CD4-positive, alpha-beta T cell treated with Interleukin-21 for 1 hour (primary cell): ENCODE measurements around the gene TDRD9.
"Not testable (repeated sequence)": the region's sequence is repeated elsewhere in the genome, so short reads cannot be mapped to it uniquely, and the experiment has no call there.

Experiments used
- DNase-seq: peaks from one replicate; pipeline ENCODE4 v3.0.0-alpha.2; 2020

The TDRD9 gene

DNA sequence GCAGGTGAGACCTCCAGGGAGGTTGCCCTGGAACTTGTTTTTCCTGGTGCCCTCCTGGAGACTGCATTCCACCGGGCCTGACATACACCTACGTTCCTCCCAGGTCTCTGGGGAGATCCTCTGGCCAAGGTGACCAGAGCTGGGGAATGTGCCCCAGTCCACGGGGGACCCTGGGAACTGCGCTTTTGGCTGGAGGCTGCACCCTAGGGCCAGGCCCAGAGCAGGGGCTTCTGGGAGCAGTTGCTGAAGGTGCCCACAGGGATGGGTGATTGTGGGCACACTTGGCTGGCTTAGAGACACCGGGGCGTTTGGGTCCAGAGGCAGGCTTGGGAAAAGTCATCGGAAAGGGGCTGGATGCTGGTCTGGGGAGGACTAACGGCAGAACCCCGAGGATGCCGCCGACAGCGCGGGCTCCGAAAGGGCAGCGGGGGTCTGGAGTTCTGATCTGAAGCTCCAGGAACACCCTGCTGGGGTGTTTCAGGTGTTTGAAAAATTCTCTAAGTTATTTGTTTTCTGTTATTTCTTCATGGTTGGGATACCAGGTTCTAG lies 36.5 kb upstream of the TDRD9 start:
- DNase-seq, result no peak

DNA sequence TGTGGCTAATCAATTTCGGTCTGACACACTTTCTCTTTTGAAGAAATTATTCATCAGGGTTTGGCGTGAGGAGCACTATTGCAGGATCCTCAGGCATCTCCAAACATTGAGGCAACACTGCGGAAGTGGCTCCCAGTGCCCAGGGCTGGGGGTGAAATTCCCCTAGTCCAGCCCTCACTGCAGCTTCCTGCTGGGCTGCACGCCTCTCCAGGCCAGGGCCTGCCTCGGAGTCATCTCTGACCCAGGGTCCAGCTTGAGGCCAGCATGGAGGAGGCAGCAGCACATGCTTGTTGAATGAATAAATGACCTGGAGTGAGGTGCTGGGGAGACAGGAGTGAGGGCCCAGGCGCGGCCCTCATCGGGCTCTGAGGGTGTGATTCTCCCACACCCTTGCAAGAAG lies 36.0 kb upstream of the TDRD9 start:
- no peak for DNase-seq

DNA sequence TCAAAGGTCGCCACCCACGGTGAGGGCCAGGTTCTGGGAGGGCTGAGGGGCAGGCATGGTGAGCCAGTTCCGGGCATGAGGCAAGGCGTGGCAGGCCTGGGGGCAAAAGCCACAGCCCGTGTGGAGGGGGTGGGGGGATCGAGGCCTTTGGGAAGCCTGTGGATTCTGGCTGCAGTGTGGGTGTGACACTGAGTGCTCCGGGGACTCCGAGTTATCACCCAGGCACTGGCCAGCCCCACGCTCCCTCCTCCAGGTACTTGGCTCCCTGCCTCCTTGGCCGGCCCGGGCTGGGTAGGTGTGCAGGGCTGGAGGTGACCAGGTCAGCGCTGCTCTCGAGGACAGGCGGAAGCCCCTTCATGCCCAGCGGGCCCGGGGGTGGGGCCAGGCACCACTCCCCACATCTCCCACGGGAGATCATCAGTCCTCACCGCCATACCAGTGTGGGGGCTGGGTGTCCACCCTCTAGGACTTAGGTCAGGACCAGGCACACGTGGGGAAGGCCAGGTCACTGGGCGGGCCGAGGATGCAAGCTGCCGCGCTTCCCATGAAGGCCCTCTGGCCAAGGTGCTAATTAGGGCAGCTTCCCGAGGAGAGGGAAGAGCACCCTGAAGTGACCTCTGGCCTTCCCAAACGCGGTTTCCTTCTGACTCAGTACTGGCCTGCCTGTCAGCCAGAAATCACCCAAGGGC lies 34.1 kb upstream of the TDRD9 start:
- DNase-seq, result no peak

DNA sequence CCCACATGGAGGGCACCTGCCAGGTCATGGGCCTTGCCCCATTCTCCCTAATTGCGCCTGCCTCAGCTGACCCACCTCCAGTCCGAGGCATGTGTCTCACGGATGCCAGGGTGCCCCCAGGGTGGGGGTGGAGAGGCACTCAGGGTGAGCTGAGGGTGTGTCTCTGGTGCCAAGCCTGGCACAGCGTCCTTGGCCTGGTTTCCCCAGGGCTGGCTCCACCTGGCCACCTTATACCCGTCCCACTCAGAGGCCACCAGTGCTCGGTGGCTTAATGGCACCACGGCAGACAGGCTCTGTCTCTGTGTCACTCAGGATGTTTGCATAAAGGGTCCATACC lies 33.6 kb upstream of the TDRD9 start:
- no peak for DNase-seq

DNA sequence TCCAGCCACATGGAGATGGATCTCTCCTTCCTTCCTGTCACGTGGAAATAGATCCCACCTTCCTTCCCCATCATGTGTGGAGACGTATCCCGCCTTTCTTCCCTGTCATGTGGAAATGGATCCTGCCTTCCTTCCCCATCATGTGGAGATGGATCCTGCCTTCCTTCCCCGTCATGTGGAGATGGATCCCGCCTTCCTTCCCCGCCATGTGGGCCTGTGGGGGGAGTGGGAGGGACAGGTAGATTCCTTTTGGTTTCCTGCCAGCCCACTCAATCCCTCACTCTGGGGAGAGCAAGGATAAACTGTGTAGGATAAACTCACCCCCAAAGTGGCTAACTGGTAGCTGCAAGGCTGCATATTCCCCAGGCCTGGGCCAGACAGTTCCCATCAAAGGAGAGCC lies 31.7 kb upstream of the TDRD9 start:
- DNase-seq, result no peak

DNA sequence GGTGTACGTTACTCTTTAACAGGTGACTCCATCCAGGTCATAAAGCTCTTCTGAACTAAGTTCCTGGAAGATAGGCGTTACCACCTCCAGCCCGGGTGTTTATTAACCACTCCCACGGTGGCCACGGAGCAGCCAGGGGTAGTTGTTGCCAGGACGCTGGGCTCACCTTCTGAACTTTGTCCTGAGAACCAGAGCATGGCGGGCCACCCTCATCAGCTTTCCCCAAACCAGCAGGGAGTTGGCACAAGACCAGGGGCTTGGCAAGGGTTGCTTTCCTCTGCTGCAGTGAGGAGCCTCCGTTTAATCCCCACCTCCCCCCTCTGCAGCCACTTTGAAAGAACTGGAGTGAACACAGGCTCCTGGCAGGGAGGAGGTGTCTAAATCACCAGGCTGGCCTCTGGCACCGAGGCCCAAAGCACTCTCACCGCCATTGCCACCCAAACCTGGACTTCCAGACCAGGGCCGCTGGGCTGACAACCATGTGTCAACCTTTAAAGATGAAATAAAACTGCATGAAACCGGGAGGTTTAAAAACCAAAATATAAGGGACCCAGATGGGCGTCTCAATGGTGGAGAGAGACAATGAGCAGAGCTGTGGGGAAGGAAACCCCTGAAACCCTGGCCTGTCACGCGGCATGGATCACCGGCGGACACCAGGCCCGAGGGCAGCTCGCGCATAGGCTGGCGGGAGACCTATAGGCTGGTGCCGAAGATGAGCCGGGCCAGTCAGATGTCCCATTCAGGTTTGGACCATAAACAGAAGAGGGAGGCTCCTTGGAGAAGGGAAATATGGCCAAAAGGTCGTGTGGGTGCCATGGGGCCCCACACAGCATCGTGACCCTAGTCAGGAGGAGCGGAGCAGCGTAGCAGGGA lies 30.9 kb upstream of the TDRD9 start:
- no peak for DNase-seq

DNA sequence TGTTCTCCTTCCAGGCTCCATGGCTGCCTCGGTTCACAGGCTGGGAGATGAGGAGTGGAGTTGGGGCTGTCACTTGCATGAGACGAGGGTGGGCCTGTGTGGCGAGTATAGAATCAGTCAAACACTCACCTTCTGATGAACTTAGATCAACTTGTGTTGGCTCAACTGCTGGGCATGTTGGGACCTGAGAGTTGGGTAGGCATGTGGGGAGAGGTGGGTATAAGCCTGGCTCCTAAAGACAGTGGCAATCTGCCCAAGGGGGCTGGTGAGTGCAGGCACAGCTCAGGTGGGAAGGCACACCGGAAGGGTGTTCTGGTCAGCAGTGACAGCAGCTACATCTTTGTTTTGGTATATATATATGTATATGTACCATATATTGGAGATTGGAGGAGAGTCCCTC lies 30.1 kb upstream of the TDRD9 start:
- DNase-seq, result no peak

DNA sequence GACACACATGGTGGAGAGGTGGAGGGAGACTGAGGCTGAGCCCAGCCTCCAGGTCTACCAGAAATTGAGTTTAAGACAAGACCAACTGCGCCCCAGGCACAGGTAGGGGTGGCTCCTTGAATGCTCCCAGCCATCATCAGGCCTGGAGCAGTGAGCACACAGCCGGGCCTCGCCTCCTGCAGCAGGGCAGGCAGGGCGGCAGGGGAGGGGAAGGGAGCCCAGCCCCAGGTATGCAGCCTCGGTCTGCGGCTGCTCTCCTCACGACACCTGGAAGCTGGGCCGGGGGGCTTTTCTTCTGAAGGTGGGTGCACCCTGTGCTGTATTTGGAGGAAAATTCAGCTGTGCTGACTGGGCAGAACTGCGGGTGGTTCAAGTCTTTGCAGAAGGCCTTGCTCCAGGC lies 29.5 kb upstream of the TDRD9 start:
- DNase-seq, result no peak

DNA sequence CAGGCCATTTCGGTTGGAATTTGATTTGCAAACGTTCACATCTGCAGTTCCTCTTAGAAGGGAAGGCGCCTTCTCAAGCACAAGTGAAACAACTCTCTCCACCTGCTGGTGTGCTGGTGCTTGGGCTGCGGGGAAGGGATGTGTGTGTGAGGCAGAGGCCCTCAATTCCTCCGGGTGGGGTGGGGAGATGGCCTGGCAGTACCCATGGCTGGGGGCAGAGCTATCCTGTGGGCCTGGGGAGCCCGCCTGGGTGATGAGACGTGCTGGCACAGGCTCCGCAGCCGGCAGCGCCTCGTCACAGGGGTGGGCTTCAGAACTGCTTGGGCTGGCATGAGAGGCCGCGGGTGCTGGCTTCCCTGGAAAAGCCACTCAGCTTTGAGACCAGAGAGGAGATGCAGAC lies 28.9 kb upstream of the TDRD9 start:
- DNase-seq, result no peak

DNA sequence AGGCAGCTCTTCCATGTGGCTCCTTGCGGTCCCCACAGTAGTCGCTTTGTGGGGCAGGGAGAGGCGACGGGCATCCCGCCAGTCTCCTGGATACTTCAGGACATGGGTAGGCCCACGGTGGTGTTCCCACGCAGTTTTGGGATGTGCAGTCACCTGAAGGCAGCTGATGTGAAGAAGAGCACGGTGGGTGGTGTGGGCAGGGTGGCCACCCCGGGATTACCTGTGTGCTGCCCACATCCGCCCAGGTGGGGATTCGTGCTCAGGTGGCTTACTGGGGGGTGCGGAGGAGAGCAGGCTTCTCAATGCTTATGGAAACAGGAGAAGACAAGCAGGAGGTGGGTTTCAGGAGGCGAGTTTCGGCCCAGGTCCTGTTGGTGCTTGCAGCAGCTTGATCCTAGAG lies 28.4 kb upstream of the TDRD9 start:
- DNase-seq, result no peak

DNA sequence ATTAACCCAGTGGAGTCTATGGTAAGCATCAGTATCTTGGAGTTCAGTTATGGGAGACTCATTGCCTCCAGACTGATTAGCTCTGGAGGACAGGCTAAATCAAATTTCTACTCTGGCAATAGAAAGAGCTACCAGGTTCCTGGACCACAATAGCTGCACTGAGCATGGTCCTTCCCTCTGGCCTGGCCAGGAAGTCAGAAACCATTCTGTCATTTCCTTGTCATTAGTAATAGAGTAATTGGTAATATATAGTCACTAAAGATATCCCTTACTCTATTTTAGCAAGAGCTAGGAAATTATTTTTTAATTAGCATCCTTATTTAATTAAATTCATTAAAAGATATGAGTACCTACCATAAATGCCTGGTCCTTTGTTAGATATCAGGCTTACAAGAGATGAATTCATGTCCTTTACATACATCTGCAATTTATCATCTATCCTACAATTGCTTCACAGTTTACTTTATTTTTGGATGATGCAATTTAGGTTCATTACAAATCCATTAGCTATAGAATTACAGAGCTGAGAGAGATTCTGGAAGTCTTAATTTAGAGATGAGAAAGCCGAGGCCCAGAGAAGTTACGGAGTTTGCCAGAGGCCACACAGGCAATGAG lies 23.7 kb upstream of the TDRD9 start:
- DNase-seq, result no peak

DNA sequence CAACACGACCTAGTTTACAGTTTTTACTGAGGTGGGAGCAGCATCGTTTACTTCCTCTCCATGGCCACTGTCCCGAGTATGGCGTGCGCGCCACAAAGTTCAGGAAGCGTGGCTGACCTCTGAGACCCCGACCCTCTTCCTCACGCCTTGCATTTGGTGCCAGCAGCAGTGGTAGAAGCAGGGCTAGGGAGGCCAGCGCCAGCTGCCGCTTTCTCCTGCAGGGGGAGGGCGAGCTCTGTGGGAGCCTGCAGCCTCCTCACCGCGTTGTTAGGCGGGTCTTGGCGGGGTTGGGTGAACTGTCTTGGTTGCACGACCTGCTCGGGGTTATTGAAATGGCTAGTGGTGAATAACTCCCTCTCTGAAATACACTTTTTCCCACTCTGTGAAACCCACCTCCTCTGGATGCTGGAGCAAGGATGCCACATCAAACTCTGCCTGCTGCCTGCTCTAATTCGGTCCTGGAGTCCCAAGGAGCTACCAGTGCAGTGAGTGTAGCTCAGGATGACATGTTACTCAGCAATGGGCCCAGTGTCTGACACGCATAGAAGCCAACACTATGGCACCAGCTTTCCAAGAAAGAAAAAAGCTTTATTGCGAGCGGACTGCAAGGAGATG lies 22.3 kb upstream of the TDRD9 start:
- DNase-seq, result no peak

DNA sequence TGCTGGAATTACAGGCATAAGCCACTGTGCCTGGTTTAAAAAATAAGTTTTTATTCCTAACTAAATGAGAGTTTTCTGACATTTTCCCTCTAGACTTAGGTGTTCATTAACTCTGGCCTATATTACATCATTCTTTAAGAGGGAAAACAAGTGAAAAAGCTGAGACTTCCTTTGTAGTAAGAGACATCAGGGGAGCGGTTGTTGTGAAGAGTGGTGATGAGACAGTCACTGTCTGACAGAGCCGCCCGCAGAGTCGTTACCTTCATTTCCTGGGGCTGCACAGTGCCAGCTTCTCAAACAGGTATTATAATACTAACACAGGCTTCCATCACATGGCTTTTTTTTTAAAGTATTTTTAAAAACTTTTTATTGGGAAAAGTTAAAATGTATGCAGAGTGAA lies 19.7 kb upstream of the TDRD9 start:
- DNase-seq, result peak; percentile 30

DNA sequence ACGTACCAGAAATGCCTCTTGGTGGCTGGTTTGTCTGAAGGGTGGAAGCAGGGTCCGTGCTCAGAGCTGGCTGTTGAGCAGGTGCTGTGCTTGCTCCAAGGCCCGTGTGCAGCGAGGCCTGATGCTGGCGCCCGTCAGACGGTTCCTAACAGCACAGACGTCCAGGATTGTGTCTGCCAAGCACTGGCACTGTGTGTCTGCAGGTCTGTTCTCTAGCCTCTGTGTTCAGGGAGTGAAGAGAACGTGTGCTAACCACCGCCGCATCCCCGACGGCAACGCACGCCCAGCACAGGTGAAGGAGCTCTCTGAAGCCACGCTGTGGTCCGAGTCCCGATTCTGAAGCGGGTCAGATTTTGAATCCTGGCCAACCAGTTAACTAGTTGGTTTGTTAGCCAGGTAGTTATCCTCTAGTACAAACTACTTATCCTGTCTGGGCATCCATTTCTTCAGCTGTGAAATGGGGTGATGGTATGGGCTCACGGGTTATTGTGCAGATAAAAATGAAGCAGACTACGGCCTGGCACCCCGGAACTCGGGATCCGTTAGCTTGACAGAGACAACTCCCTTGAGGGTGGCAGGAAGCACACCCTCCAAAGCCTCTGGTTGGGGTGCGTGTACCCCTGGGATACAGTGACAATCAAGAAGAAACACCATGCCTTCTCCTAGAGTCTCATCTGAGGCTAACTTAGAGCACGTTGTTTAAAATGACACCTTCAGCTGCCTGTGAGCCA lies 18.6 kb upstream of the TDRD9 start:
- no peak for DNase-seq

DNA sequence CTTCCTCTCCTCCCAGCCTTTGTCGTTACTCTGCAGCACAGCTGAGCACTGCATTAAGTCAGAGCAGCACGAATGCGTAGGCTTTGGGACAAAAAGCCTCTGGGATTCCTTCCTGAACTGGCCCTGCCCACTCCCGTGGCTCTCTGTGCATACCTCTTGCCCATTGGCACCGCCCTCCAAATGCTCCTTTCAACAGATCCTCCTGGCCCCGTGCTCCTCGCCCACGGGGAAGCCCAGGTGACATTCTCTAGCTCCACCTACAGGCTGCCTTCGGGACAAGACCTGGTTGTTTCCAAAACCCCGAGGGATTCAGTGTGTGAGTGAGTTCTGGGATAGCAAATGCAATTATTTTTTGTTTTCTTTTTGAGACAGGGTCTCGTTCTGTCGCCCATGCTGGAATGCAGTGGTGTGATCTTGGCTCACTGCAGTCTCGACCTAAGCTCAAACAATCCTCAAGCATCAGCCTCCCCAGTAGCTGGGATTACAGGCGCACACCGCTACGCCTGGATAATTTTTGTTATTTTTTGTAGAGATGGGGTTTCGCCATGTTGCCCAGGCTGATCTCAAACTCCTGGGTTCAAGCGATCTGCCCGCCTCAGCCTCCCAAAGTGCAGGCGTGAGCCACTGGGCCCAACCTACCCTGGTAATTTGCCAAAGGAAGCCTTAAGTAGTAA lies 17.9 kb upstream of the TDRD9 start:
- peak; percentile 77 for DNase-seq

DNA sequence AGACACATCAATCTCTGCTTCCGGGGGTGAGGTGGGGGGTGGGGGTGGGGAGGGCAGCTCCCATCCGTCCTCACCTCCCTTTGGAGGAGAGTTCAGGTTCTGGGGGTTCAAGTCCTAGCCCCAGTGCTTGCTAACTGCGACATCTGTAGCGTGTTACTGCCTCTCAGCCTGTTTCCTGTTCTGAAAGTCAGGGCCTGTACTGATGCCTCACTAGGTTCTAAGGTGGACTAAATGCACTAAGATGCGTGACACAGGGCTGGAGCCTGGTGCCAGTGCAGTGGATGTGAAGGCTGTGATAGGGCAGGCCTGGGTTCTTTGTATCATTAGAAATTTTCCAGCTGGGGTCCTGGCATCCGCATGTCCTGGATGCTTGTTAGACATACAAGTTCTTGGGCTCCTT lies 17.3 kb upstream of the TDRD9 start:
- DNase-seq, result no peak

DNA sequence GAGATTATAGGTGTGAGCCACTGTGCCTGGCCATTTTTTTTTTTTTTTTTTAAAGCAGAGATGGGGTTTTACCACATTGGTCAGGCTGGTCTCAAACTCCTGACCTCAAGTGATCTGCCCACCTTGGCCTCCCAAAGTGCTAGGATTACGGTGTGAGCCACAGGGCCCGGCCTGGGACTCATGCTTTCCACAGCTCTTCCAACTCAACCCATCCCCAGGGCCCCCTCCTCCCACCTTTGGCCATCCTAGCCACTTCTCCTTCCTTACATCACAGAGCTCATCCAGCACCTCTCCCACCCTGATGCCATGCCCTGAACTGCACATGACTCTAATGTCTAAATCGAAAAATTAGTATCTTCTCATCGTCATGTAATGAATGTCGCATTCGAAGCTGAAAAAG lies 12.6 kb upstream of the TDRD9 start:
- no peak for DNase-seq

DNA sequence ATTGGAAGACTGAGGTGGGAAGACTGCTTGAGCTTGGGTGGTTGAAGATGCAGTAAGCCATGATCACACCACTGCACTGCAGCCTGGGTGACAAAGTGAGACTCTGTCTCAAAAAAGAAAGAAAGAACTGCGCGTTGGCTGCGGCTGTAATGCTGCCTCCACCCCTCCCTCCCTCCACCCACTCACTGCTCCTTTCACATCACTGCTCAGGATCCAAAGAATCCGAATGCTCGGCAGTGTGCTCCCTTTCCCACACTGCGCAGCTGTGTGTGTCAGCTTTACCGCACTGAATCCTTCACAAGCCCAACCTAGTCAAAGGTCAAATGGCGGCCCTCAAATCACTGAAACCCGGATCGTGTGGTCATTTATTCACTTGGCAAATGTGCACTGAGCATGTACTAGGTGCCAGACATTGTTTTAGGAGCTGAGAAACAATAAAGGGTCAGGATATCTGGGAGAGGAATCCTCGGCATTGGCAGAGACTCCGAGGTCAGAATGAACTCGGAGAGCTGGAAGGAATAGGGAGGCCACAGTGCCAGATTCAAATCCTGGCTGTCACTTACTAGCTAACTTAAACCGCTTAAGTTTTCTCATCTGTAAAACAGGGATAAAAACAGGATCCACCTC lies 11.5 kb upstream of the TDRD9 start:
- DNase-seq, result no peak

DNA sequence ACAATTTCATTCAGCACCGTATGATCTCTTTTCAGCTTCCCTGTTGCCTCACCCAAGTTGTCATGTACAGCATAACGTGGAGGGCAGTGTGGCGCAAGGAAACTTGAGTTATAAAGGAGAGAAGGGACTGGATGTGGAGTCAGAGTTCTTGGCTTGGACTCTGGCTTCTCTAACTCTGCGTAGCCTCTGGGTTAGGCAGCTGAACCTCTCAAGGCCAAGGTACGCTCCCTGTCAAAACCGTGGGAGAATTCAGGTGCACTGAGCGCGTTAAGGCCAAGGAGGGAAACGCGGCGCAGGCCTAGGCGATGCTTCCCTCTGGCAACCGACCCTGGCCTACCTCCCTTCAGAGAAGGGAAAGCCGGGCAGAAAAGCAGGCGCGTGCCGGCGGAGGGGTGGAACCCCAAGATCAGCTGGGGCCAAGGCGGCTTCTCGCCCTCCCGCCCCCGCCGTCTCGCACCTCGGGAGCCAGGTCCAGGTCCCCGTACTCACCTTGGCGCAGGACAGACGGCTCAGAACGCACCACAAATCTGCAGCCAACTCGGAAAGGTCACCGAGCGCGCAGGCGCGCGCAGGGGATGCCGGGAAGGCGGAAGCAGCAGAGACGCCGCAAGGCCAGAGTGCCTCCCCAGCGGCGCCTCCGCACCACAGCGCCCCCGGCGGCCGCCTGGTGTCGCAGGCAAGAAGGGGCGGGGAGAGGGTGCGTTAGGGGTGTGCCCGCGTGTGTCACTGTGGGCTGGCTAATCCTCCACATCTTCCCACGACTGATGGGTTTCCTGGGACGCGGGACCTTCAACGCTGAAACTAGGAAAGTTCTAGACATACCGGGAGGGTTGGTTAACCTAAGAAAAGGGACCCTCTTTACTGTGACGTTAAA lies 7.0 kb upstream of the TDRD9 start:
- peak; percentile 94 for DNase-seq

DNA sequence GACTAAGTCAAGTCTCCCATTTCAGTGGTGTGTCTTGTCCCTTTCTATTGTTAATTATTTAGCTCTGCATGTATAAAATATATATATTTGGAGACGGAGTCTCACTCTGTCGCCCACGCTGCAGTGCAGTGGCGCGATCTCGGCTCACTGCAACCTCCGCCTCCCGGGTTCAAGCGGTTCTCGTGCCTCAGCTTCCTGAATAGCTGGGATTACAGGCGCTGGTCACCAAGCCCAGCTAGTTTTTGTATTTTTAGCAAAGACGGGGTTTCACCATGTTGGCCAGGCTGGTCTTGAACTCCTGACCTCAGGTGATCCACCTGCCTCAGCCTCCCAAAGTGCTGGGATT lies 6.4 kb upstream of the TDRD9 start:
- DNase-seq, result not testable (repeated sequence)

DNA sequence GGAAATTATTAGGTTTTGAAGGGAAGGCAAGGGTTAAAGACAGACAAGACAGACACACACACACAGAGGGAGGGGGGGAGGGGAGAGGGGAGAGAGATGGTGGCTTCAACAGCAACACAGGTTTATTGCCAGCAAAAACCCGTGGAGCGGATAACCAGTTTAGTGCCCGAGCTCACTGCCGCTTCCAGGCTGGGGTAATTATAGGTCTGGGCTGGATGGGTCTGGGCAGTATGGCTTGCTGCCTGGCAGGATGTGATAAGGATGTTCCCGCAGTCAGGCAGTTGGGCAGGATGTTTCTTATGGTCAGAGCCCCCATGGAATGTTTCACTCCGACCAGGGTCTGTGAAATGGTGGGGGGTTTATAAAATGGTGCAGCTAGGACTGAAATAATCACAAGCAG lies 4.4 kb upstream of the TDRD9 start:
- DNase-seq, result no peak
